Measurements from ENCODE around the gene PDE8A.

Gene PDE8A

DNA sequence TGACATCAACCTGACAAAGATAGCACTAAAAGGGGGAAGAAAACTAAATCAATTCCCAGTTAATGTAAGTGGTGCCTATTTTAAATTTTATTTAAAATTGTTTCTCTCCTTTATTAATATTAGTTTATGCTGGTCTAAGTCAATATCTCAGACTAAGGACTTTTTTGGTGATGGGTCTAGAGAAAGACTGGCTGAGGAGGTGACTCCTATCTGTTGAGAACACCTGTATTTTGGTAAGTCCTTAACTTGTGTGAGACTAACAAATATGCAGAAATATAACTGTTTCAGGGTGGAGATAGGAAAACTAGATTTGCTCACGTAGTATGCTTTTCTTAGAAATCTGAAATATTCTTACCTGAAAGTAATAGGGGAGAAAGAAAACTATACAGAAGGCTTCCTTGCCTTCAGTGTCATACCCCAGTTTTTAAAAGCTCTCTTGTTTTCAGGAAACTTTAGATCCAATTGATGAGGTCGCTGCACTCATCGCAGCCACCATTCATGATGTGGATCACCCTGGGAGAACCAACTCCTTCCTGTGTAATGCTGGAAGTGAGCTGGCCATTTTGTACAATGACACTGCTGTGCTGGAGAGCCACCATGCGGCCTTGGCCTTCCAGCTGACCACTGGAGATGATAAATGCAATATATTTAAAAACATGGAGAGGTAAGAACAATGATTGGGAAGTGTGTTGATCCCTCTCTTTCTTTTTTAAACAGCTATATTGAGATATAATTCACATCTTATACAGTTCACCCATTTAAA, 138.9 kb downstream of the PDE8A start:
- no peak overlapping the region for H3K9ac ChIP-seq (ENCODE audit: low read length)
- H3K4me2 ChIP-seq (ENCODE audit: low read depth, low read length, poor library complexity, severe bottlenecking): no peak overlapping the region
- H3K36me3 ChIP-seq (ENCODE audit: low read length): no peaks in the 10 kb centered on the region
- no peaks in the 10 kb centered on the region for H3K79me2 ChIP-seq (ENCODE audit: insufficient read depth, low read length)
- no peak overlapping the region for H3K27ac ChIP-seq (ENCODE audit: low read depth, low read length)
- TF ChIP-seq, protein P1, sequence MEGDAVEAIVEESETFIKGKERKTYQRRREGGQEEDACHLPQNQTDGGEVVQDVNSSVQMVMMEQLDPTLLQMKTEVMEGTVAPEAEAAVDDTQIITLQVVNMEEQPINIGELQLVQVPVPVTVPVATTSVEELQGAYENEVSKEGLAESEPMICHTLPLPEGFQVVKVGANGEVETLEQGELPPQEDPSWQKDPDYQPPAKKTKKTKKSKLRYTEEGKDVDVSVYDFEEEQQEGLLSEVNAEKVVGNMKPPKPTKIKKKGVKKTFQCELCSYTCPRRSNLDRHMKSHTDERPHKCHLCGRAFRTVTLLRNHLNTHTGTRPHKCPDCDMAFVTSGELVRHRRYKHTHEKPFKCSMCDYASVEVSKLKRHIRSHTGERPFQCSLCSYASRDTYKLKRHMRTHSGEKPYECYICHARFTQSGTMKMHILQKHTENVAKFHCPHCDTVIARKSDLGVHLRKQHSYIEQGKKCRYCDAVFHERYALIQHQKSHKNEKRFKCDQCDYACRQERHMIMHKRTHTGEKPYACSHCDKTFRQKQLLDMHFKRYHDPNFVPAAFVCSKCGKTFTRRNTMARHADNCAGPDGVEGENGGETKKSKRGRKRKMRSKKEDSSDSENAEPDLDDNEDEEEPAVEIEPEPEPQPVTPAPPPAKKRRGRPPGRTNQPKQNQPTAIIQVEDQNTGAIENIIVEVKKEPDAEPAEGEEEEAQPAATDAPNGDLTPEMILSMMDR (IDR thresholded peaks at IDR 0.05; ENCODE audit: insufficient read depth, low read length, poor library complexity, severe bottlenecking): no peak
- TF ChIP-seq EZH2phosphoT487 (conservative IDR thresholded peaks at IDR 0.05; ENCODE audit: low read length): no peak
- no peaks in the 10 kb centered on the region for H3K27me3 ChIP-seq (ENCODE audit: low read length)
- no peaks in the 10 kb centered on the region for H4K20me1 ChIP-seq (ENCODE audit: low read depth, low read length)
- no peaks in the 10 kb centered on the region for H3K9me2 ChIP-seq (replicated peaks; ENCODE audit: insufficient read depth, low read length)
- H3F3A ChIP-seq (ENCODE audit: insufficient read depth): no peaks in the 10 kb centered on the region
- H3K9me3 ChIP-seq (ENCODE audit: insufficient read depth, low read length): no peaks in the 10 kb centered on the region
- H3K4me3 ChIP-seq (ENCODE audit: insufficient read depth, low read length, poor library complexity, severe bottlenecking): no peak overlapping the region
- no peak overlapping the region for H2AFZ ChIP-seq (ENCODE audit: low read depth, low read length, severe bottlenecking)

DNA sequence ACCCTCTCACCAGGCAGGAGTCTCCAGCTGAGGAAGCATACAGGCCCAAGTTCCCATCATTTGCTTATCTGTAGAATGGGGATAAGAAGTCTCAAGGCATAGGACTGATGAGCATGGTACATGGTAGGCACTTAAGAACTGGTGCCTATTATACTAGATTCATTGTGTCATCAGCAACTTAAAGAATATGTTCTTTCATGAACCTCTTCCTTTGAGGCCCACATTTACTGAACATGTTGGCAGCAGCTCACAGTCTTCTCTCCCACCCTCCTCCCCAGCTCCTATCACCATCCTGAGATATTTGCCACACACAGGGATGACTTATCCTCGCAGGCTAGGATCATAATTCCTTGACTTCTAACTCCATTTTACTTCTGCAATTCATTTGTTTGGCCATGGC, 142.5 kb downstream of the PDE8A start:
- no peaks in the 10 kb centered on the region for H3K9me2 ChIP-seq (replicated peaks; ENCODE audit: insufficient read depth, low read length)
- H3K9ac ChIP-seq (ENCODE audit: low read length): no peak overlapping the region
- H2AFZ ChIP-seq (ENCODE audit: low read depth, low read length, severe bottlenecking): no peak overlapping the region
- no peaks in the 10 kb centered on the region for H4K20me1 ChIP-seq (ENCODE audit: low read depth, low read length)
- H3K9me3 ChIP-seq (ENCODE audit: insufficient read depth, low read length): no peaks in the 10 kb centered on the region
- H3K27ac ChIP-seq (ENCODE audit: low read depth, low read length): no peak overlapping the region
- no peak overlapping the region for H3K4me2 ChIP-seq (ENCODE audit: low read depth, low read length, poor library complexity, severe bottlenecking)
- H3K79me2 ChIP-seq (ENCODE audit: insufficient read depth, low read length): no peaks in the 10 kb centered on the region
- H3K36me3 ChIP-seq (ENCODE audit: low read length): no peaks in the 10 kb centered on the region
- TF ChIP-seq, protein P1 (IDR thresholded peaks at IDR 0.05; ENCODE audit: insufficient read depth, low read length, poor library complexity, severe bottlenecking): no peak
- no peak for TF ChIP-seq EZH2phosphoT487 (conservative IDR thresholded peaks at IDR 0.05; ENCODE audit: low read length)
- H3K4me3 ChIP-seq (ENCODE audit: insufficient read depth, low read length, poor library complexity, severe bottlenecking): no peak overlapping the region
- no peaks in the 10 kb centered on the region for H3F3A ChIP-seq (ENCODE audit: insufficient read depth)
- H3K27me3 ChIP-seq (ENCODE audit: low read length): no peaks in the 10 kb centered on the region

DNA sequence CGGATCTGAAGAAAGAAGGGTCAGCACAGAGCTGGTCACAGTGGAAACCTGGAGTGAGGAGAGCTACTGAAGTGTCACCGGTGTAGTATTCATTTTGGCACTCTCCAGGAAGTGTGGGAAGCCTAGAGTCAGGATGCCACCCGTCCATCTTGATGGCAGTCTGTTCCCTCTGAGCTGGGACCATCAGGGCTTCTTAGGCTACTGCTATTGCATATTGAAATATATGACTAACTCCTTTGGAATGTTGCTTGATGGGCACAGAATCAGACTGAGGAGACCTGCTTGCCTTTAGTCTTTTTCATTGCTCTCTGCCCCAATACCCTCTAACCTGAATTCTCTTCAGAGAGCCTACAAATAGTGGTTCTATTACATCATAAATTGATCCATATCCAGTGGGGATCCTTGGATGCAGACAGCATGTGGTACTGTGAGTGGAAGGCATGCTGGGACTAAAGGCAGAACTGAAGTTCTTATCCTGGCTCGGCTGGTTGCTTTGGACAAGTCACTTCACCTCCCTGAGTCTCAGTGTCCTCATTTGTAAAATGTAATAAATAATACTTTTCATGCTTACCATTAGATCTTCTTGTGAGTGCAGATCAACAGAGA, 143.5 kb downstream of the PDE8A start:
- TF ChIP-seq, protein P1 (IDR thresholded peaks at IDR 0.05; ENCODE audit: insufficient read depth, low read length, poor library complexity, severe bottlenecking): no peak
- TF ChIP-seq EZH2phosphoT487 (conservative IDR thresholded peaks at IDR 0.05; ENCODE audit: low read length): no peak
- H3K9me2 ChIP-seq (replicated peaks; ENCODE audit: insufficient read depth, low read length): no peaks in the 10 kb centered on the region
- H3K27me3 ChIP-seq (ENCODE audit: low read length): no peaks in the 10 kb centered on the region
- H3F3A ChIP-seq (ENCODE audit: insufficient read depth): no peaks in the 10 kb centered on the region
- no peak overlapping the region for H3K4me3 ChIP-seq (ENCODE audit: insufficient read depth, low read length, poor library complexity, severe bottlenecking)
- no peak overlapping the region for H3K27ac ChIP-seq (ENCODE audit: low read depth, low read length)
- no peaks in the 10 kb centered on the region for H4K20me1 ChIP-seq (ENCODE audit: low read depth, low read length)
- H3K79me2 ChIP-seq (ENCODE audit: insufficient read depth, low read length): no peaks in the 10 kb centered on the region
- H3K9ac ChIP-seq (ENCODE audit: low read length): no peak overlapping the region
- no peak overlapping the region for H2AFZ ChIP-seq (ENCODE audit: low read depth, low read length, severe bottlenecking)
- H3K36me3 ChIP-seq (ENCODE audit: low read length): no peaks in the 10 kb centered on the region
- no peaks in the 10 kb centered on the region for H3K9me3 ChIP-seq (ENCODE audit: insufficient read depth, low read length)
- no peak overlapping the region for H3K4me2 ChIP-seq (ENCODE audit: low read depth, low read length, poor library complexity, severe bottlenecking)
